Osteocyte (in vitro differentiated cells): Measurements from ENCODE around the gene KRT82. TPM values are rescaled to one million over a fixed set of nuclear protein-coding genes. Genes with fewer than 3 reads are reported as not detected.

Experiments used
- DNase-seq: peaks from one replicate; pipeline ENCODE4 v3.0.0; 2021; ENCODE audit warnings: mixed read lengths; ENCODE audit not compliant: unreplicated experiment; ENCODE audit errors: extremely low spot score
- H3K27ac Mint-ChIP-seq: one replicate; pipeline ENCODE4 v1.8.0; 2021; ENCODE audit warnings: mild to moderate bottlenecking, mixed read lengths; ENCODE audit not compliant: unreplicated experiment
- H3K27me3 Mint-ChIP-seq: one replicate; pipeline ENCODE4 v1.8.0; 2021; ENCODE audit warnings: mixed read lengths; ENCODE audit not compliant: unreplicated experiment
- H3K36me3 Mint-ChIP-seq: one replicate; pipeline ENCODE4 v1.8.0; 2021; ENCODE audit warnings: mixed read lengths; ENCODE audit not compliant: unreplicated experiment
- H3K4me1 Mint-ChIP-seq: one replicate; pipeline ENCODE4 v1.8.0; 2021; ENCODE audit warnings: mixed read lengths; ENCODE audit not compliant: unreplicated experiment
- H3K4me3 Mint-ChIP-seq: one replicate; pipeline ENCODE4 v1.8.0; 2021; ENCODE audit warnings: mild to moderate bottlenecking, moderate library complexity, mixed read lengths; ENCODE audit not compliant: unreplicated experiment
- H3K9me3 Mint-ChIP-seq: one replicate; pipeline ENCODE4 v1.8.0; 2021; ENCODE audit warnings: mixed read lengths; ENCODE audit not compliant: unreplicated experiment
- total RNA-seq: library from RNA; stranded (reverse); gene quantifications from 2 replicates; pipeline ENCODE4 v1.2.1, GENCODE V29; 2021
- TF ChIP-seq, protein P1 (sequence below): fragments of 200-600 bp; sonication (generic); IDR thresholded peaks from 2 replicates; pipeline ENCODE4 v1.5.0; 2021; ENCODE audit warnings: antibody characterized with exemption, mild to moderate bottlenecking, moderate library complexity

The KRT82 gene
- total RNA-seq, 1 donor from 2014 or later, result not detected

DNA sequence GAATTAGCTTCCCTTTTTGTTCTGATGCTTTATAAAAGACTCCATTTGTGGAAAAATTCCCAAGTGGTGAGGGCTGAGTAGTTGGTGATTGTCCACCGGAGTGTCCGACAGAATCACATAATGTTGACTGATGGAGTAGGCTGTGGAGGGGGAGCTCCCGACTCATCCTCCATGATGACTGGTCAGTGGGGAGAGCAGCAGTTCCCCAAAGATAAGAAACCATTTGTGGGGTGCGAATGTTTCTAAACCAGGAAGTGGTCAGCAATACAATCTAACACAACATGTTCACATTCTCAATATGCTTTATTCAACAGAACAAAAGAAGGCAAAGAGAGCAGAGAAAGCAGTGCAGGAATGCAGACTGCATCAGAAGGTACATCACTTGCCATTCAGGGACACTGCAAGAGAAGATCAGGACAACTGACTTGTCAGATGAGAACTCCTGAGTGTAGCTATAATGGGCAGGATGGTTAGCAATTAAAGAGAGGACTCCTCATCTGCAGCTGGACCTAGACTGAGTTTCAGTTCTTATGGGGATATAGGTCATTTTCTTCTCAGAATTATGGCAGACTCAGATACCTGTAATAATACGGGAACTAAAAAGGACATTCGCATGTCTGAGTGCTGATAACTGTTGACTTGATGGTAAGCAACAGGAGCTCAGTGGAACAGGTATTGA, 40.4 kb upstream of the KRT82 start:
- Mint-ChIP-seq H3K4me3 (no peak overlapping the region), H3K9me3 (no peaks in the 10 kb centered on the region), H3K4me1 (no peaks in the 10 kb centered on the region), H3K27ac (no peak overlapping the region), H3K36me3 (no peaks in the 10 kb centered on the region), H3K27me3 (peaks cover 60% of the 10 kb centered on the region)
- no peak for DNase-seq
- TF ChIP-seq, protein P1, sequence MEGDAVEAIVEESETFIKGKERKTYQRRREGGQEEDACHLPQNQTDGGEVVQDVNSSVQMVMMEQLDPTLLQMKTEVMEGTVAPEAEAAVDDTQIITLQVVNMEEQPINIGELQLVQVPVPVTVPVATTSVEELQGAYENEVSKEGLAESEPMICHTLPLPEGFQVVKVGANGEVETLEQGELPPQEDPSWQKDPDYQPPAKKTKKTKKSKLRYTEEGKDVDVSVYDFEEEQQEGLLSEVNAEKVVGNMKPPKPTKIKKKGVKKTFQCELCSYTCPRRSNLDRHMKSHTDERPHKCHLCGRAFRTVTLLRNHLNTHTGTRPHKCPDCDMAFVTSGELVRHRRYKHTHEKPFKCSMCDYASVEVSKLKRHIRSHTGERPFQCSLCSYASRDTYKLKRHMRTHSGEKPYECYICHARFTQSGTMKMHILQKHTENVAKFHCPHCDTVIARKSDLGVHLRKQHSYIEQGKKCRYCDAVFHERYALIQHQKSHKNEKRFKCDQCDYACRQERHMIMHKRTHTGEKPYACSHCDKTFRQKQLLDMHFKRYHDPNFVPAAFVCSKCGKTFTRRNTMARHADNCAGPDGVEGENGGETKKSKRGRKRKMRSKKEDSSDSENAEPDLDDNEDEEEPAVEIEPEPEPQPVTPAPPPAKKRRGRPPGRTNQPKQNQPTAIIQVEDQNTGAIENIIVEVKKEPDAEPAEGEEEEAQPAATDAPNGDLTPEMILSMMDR, result no peak

DNA sequence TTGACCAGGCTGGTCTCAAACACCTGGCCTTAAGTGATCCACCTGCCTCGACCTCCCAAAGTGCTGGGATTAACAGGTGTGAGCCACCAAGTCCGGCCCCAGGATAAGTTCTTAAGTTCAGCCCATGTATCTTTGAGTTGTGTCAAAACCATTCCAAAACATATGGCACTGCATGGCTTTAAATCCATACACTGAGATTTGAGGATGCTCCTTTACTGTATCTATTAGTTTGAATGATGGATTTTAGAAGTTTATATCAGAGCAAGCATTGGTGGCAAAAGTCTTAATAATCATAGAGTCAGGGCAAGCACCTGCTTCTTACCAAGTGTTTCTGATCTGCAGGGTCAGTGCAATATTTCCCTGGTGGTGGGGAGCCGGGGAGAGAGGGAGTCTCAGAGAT, 39.7 kb upstream of the KRT82 start:
- Mint-ChIP-seq H3K4me1 (no peaks in the 10 kb centered on the region), H3K27me3 (peaks cover 65% of the 10 kb centered on the region), H3K4me3 (no peak overlapping the region), H3K36me3 (no peaks in the 10 kb centered on the region), H3K9me3 (no peaks in the 10 kb centered on the region), H3K27ac (no peak overlapping the region)
- no peak for DNase-seq
- TF ChIP-seq, protein P1, result no peak

DNA sequence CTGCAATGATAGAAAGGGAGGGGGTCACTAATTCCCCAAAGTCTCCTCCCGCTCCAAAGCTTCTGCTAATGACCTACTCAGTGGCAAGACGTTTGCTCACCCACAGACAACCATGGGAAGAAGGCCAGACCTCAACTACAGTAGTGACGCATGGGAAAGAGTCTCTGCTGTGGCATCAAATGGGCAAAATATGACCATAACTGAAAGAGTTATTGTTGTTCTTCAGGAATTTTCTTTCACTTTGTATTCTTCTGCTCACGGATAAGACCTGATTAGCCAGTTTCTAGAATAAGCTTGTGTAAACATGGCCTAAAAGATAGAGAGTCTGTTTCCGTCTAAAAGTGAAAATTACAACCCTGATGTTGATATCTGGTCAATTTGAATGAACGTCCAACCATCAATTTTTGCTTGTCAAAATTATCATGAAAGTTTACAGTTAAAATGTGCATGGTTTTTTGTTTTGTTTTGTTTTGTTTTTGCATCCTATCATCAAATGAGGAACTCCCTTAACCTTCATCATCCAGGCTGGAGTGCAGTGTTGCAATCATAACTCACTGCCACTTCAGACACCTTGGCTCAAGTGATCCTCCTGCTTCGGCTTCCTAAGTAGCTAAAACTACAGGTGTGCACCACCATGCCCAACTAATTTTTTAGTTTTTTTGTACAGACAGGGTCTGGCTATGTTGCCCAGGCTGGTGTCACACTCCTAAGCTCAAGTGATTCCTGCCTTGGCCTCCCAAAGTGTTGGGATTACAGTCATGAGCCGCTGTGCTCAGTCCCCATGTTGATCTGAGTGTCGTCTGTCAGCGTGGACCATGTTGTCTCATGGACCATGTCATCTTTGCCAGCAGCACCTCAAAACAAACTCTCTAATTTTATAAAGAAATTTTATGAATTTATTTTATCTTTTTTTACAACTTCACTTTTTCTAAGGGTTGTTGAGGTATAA, 38.8 kb upstream of the KRT82 start:
- Mint-ChIP-seq H3K9me3 (no peaks in the 10 kb centered on the region), H3K27ac (no peak overlapping the region), H3K4me3 (no peak overlapping the region), H3K4me1 (no peaks in the 10 kb centered on the region), H3K36me3 (no peaks in the 10 kb centered on the region), H3K27me3 (peaks cover 61% of the 10 kb centered on the region)
- TF ChIP-seq, protein P1, result no peak
- no peak for DNase-seq

DNA sequence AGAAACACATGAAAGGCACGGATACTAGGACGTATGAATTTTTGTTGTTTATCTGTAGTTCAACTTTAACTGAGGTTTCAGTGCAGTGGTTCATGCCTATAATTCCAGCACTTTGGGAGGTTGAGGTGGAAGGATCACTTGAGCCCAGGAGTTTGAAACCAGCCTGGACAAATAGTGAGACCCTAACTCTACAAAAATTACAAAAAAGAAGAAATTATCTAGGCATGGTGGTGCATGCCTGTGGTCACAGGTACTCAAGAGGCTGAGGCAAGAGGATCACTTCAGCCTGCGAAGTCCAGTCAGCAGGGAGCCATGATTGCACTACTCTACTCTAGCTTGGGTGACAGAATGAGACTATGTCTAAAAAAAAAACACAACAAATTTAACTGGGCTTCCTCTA, 37.8 kb upstream of the KRT82 start:
- no peaks in the 10 kb centered on the region for H3K4me1 Mint-ChIP-seq
- H3K27me3 Mint-ChIP-seq, result peaks cover 59% of the 10 kb centered on the region
- no peak overlapping the region for H3K27ac Mint-ChIP-seq
- no peaks in the 10 kb centered on the region for H3K36me3 Mint-ChIP-seq
- TF ChIP-seq, protein P1, result no peak
- no peak for DNase-seq
- no peak overlapping the region for H3K4me3 Mint-ChIP-seq
- no peaks in the 10 kb centered on the region for H3K9me3 Mint-ChIP-seq

DNA sequence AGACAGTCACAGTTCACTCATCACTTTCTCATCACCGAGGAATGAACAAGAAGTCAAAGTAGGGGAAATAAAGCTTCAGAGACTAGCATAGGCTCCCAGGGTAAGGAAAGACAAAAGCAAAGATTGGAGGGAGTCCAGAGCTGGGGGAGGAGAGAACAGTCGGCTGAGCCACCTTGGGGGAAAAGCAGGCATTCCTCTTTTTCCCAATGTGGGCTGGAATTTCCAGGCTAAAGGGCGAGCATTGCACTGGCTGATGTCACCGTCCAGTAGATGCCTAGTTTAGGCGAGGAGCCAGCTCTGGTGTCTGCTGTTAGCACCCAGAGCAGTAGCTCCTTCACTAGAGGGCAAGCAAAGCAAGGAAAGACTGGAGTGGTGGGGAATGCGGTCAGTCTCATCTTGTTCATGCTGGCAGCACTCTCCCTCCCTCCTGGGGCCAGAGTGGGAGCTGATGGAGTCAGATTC, 36.5 kb upstream of the KRT82 start:
- no peak for DNase-seq
- Mint-ChIP-seq H3K4me1 (no peaks in the 10 kb centered on the region), H3K27me3 (peaks cover 53% of the 10 kb centered on the region), H3K4me3 (no peak overlapping the region), H3K27ac (no peak overlapping the region), H3K9me3 (no peaks in the 10 kb centered on the region), H3K36me3 (no peaks in the 10 kb centered on the region)
- TF ChIP-seq, protein P1, result no peak
